Measurements from ENCODE around the gene FHIT.
A peak's percentile ranks its signal among the peaks of the same experiment; 100 is the strongest.

The FHIT gene

DNA sequence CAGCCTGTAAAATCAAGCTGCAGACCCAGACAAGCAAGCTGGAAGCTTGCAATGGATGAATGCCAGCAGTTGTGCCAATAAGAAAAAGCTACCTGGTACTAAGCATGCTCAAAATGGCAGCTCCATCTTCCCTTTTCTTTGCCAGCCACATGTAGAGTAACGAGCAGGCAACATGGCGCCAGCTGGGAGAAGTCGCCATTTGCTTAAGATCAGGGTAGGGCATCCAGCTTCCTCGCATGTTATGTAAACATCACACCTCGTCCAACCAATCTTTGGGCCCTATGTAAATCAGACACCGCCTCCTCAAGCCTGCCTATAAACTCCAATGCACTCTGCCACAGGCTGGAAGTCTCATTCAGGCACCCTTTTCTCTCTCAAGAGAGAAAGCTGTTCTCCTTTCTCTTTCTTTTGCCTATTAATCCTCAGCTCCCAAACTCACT, 973.9 kb downstream of the FHIT start:
- DNase-seq (ENCODE audit: low read depth) = peak; percentile 39

DNA sequence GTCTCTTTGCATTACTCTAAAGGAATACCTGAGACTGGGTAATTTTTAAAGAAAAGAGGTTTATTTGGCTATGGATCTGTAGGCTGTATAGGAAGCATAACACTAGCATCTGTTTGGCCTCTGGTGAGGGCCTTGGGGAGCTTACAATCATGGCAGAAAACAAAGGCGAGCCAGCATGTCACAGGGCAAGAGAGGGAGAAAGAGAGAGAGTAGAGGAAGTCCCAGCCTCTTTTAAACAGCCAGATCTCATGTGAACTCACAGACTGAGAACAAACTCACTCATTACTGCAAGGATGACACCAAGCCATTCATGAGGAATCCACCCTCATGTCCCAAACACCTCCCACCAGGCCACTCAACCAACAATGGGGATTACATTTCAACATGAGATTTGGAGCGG, 974.6 kb downstream of the FHIT start:
- no peak for DNase-seq (ENCODE audit: low read depth)

DNA sequence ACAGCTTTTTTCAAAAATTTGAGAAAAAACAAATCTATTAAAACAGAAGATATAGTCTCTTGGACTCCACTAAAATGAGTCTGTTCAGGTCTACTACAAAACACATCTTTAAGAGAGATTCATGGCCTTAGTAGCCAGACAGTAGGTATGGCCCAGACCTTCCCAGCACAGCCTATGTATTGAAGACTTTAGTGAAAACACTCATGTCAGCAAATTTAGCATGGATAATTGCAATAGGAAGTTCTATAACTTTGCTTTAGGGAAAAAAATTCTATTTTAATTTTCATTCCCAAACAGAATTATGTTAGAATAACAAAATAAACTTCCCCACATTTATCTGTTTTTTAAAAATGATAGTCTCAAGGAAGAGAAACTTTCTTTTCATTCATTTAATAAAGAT, 976.6 kb downstream of the FHIT start:
- DNase-seq (ENCODE audit: low read depth) = no peak

DNA sequence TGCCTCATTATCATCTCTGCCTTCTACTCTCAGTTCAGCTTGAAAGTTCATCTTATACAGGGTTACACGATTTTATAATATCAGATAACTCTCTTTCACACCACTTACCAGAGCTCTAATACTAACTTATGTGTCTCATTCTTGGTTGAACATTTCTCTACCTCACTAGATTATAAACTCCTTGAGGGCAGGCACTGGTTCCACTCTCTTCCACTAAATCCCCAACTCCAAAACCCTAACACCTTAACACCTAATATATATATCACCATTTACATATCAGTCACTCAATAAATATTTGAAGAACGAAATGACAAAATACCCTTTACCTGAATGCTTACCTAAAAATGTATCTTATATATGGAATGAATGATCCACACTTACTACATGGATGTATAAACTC, 977.2 kb downstream of the FHIT start:
- DNase-seq (ENCODE audit: low read depth) = no peak

DNA sequence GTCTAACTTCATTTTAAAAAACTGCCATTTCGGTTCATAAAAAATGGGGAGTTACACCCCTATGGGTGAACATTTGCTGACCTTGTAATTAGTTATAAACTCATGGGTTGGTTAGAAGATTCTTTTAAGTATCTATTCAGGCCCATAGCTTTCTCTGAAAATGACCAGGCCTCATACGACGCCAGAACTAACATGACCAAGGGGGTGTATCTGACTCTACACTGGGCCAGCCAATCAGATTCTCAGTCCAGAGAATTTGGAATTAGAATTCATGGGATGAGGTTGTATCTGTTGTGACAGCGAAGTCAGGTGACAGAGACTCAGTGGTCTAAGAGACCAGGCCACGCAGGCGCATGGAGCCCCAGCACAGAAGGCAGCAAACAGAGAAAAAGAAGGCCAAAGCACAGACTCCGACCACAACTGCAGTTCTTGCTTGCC, 981.4 kb downstream of the FHIT start:
- DNase-seq (ENCODE audit: low read depth) = no peak

DNA sequence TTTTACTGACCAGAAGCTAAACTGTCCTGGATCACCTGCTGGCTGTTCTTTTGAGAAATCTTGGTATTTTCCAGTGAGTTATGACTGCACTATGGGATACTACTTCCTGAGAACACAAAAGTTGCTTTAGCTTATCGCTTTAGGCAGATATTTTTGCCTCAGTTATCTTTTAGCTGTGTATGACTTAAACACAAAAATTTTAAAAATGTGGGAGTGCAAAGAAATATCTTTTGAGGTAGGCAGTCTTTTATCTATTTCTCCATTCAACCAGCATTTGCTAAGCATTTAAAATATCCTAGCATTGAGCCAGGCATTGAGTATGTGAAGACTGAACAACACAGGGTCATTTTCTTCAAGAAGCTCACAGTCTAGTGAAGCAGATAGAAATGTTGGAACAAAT, 981.9 kb downstream of the FHIT start:
- no peak for DNase-seq (ENCODE audit: low read depth)

DNA sequence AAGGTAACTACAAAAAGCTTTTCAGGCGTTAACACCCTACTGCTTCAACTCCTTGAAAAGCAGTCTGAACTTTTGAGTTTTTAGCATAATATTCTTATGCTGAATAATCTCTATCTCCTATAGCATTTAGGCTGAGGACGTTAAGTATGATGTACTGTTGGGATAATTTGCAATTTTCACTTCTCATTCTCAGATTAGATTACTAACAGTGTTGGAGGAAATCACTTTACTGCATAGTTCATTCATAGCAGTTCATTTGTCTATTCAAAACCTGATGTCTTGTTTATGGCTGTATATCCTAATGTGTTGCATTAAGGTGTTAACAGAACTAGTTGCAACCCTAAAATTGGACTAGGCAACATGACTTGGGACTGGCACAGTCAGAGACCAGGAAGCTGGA, 983.1 kb downstream of the FHIT start:
- no peak for DNase-seq (ENCODE audit: low read depth)

DNA sequence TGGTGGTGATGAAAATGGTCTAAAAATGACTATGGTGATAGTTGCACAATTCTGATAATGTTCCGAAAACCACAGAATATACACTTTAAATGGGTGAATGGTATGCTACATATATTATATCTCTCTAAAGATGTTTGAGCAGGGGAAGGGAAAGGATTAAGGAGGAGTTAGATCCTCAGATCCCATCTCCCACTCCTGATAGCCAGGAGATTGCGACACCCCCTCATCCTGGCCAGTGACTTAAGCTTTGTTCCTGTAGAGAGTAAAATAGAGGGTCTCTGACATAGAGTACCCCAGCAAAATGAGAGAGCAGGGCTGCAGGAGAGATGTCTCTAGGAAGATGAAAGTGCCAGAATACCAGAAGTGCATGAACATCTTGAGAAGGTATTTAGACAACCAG, 984.8 kb downstream of the FHIT start:
- no peak for DNase-seq (ENCODE audit: low read depth)

DNA sequence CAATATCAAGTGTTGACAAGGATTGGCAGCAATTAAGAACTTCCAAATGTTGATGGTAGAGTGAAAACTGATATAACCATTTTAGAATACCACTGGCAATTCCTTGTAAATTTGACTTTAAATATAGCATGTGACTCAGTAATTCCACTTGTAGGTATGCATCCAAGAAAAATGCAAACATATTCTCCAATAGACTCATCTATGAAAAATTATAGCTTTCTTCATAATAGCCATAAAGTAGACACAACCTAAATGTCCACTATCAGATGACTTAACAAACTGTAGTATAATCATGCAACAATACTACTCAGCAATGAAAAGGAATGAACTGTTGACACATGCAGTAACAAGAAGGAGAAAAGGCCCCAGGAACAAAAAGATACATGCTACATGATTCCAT, 988.1 kb downstream of the FHIT start:
- DNase-seq (ENCODE audit: low read depth) = no peak

DNA sequence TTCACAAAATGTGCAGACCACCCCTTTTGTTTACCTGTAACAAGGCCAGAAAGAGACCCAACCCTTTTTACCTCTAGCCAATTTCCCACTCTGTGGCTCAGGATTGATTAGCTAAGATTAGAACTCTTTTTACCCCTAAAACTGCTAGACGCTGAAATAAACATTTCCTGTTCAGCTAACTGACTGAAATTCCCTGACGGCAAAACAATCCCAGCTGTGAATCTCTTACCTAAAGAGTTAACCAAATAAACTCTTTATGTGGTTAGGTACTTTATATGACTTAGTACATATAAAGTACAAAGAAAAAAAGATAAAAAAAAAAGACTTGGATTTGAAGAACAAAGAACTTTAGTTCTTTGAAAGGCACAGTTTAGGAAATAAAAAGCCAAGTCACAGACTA, 988.7 kb downstream of the FHIT start:
- no peak for DNase-seq (ENCODE audit: low read depth)

DNA sequence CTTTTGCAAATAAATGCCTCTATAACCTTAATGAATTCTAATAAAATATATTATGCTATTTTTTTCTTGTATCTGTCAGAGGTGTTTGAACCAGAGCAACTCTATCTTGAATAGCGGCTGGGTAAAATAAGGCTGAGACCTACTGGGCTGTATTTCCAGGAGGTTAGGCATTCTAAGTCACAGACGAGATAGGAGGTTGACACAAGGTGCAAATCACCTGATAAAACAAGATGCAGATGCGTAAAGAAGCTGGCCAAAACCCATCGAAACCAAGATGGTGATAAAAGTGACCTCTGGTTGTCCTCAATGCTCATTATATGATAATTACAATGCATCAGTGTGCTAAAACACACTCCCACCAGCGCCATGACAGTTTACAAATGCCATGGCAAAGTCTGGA, 990.7 kb downstream of the FHIT start:
- DNase-seq (ENCODE audit: low read depth) = no peak

DNA sequence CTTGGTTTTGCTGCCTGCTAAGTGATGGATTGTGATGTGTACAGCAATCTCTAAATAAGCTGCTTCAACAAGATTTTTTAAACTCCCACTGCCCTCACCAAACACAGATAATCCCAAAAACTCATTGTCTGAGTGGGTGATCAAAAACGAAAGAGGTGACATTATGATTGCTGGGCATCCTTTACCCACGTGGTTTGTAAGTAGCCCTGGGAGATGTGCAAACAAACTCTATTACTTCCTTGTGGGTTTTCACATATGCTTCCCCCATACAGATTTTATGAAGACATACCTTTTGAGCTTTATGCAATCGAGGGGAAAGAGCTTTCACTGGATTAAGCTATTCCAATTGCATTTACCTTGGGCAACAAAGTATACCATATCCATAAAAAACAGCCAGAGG, 1000.4 kb downstream of the FHIT start:
- no peak for DNase-seq (ENCODE audit: low read depth)

DNA sequence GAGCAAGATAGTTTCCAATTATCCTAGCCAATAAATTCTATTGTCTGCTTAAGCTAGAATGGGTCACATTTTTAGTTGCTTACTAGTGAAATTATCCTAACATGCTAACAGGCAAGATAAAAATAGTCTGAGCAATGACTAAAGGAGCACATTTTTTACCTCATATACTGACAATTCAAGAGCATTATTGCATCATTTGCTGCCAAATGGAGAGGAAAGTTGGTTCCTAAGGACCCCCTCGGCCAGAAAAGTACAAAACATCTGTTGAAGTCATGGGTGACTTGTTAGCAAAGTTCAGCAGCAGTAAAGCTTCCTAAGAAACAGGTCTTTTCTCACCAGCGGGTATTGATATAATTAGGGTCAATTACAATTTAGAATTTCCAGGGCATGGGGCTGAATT, 1001.0 kb downstream of the FHIT start:
- DNase-seq (ENCODE audit: low read depth) = no peak

DNA sequence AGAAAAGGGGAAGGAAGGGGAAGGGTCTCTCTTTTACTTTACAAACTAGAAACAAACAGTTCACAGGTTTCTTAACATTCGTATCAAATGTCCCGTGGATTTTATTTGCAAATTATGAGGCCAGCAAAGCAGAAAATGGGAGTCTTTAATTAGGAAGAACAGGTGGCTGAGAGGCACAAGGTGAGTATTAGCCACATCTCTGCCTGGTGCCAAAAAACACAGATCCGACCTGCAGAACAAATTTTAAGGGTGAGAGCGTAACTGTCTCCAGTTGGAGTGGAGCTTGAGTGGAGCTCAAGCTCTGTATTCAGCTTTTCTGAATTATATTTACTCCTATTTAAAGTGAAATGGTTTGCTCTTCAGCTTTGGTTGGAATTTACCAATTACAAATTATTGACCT, 1004.9 kb downstream of the FHIT start:
- DNase-seq (ENCODE audit: low read depth) = no peak

DNA sequence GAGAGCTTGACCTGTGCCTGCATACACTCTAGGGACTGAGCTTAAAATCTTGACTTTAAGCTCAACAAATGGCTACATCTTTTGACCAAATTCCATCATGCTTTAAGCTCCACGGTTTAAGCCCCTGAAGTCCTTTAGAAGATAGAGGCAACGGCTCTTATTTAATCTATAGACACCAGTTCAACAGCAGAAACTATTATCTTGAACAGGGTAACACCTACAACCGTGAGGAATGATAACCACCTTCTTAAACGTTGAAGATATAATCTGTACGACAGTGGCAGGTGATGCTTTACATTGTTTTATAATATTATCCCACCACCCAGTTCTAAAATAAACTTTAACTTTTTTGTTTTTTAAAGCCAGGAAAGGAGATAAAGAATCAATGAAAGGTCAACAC, 1007.8 kb downstream of the FHIT start:
- no peak for DNase-seq (ENCODE audit: low read depth)

DNA sequence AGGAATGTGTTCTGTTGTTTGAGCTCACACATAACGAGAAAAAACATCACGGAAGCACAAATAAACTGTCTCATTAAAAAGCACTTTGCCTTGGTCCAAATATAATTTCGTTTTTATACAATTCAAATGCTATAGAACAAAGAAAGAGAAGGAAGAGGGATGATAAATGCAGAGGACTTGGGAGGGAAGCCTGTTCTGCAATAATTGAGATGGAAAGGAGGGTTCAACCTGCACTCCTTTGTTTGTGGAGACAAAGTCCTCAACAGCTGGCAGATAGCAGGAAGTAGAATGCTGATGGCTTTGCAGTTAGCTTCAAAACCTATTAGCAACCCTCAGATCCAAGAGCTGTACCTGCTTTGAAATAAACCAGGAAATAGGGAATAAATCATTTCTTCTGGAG, 1010.8 kb downstream of the FHIT start:
- no peak for DNase-seq (ENCODE audit: low read depth)

DNA sequence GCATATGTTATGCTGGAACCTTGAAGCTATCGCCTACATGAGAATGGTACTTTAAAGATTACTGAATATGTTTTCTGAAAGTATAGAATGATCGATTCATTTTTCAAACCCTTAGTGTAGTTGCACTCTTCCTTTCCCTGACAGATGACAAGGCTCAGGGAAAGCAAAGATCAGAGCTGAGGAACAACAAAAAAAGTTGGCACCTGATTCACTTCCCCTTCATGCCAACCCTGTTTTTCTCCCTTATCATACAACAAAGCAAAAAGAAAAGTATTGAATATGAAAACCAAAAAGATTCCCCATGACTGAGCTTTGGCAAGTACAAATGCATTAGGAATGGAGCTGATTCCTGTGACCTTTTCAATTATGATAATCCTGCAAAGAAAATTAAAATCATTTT, 1012.7 kb downstream of the FHIT start:
- DNase-seq (ENCODE audit: low read depth) = no peak

DNA sequence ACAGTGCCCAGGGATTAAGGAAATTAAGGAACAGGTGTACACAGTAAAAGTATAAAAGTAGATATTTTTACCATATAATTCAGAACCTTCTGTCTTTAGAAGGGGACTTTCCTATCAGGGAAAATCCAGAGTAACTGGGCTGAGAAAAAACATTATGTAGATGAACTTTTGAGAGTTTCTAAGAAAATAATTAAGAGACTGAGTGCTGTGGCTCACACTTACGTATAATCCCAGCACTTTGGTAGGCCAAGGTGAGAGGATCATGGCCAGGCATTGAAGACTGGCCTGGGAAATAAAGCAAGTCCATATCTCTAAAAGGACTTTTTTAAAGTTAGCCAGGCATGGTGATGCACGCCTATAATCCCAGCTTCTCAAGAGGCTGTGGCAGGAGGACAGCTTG, 1021.8 kb downstream of the FHIT start:
- no peak for DNase-seq (ENCODE audit: low read depth)

DNA sequence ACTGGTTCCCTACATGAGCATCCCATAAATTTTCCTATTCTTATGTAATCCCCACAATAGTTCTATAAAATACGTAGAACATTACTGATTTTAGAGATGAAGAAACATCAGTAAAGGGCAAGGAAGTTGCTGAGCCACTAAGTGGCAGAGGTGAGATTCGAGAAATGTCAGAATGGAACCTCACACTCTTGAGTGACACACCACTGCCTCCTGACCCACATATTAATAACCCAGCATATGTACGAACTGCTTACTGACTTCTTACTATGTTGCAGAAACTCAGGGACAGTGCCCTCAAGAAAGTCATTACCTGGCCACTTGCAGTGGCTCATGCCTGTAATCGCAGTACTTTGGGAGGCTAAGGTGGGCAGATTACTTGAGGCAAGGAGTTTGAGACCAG, 1022.4 kb downstream of the FHIT start:
- no peak for DNase-seq (ENCODE audit: low read depth)

DNA sequence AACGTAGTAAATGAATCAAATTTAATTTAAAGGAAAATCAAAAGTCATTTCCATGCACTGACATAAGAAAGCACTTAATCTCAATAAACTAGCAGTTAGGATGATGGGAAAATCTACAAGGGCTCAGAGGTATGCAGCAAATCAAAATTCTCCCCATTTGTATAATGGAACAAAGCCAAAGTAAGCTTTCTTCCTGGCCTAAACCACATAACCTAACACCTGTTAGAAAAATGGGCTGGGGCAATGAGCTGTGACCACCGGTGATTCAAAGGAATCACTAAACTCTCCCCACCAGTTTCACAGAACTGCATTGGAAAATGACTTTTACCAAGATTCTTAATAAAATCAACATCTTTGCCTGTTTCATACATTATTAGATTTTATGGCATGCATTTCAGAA, 1024.3 kb downstream of the FHIT start:
- no peak for DNase-seq (ENCODE audit: low read depth)

DNA sequence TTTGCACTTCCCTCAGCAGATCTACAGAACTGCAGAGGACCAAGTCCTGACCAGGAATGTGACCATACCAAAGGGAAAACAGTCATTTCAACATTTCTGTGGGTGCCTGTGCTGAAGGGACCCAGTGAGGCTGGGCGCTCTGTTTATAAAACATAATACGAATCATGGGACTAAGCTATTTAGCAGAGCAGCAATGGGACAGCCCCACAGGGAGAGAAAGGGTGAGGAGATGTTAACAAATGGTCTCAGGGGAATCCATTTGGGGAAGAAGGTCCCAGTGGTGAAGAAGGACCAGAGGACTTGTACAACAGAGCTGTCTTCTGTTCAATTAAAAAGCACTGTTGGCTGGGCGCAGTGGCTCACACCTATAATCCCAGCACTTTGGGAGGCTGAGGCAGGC, 1025.4 kb downstream of the FHIT start:
- DNase-seq (ENCODE audit: low read depth) = no peak

DNA sequence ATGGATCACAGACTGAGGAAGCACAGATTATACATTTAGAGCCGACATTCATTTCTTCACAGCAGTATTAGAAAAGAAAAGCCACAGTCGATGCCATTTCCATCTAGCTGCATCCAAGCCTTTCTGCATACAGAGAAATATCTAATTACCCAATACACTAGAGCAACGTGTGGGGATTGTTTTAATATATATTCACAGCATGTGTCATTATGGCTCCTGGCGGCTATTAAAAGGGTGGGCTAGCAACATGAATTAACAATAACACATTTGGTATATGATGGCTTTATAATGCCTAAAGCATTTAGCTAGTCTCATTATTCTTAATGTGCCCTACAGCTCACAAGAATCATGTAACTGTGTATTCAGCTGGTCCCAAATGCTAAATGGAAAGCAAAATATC, 1030.5 kb downstream of the FHIT start:
- DNase-seq (ENCODE audit: low read depth) = no peak

DNA sequence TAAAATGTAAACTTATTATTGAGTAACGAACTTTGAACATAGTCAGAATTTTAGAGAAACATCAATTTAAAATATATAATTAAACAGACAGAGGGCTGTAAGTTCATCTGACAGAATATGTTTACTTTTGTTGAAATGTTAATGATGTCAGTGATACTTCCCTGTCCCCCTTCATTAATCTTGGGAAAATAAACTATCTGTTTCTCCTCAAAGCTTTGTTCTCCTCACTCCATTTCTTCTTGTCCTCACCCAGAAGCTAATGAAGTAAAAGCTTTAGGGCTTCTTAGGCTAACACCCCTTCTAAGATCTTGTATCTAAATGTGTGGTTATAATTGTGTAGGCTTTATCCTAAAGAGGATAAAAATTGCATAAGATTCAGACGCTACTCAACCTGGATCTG, 1031.8 kb downstream of the FHIT start:
- no peak for DNase-seq (ENCODE audit: low read depth)

DNA sequence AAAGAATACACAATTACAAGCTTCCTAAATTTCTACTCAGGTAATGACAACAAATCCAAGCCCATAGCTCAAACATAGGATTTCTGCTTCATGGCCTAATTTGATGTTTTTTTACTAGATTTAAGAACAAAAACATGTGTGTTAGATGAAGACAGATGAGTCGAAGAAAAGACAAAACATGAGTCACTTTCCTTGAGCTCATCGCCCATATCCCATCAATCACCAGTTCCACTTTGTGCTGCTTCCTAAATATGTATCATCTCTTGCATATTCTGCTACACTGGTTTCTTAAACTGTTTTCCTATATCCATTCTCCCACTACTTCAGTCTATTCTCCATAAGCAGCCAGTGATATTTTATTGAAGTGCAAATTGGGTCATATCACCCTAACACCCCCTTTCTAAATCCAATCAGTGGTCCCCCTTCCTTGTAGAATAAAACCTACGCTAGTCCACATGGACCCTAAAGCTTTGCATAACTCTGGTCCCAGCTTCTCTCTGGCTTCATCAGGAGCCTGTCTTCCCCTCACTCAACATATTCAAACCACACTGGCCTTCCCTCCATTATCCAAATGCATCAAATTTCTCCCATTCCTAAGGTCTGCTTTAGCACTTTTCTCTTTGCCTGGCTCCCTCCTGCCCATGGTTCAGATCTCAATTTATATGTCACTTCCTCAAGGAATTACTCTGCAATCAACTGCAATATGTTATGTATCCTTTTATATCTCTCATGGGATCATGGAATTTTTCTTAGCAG, 1033.9 kb downstream of the FHIT start:
- no peak for DNase-seq (ENCODE audit: low read depth)

Data from HS-27A (cell line).